SW480 (cell line): ENCODE measurements around the gene AUNIP.

ENCODE experiments used
- DNase-seq: peaks from one replicate; pipeline ENCODE4 v3.0.0-alpha.2; 2016; ENCODE audit warnings: low spot score

Gene AUNIP

DNA sequence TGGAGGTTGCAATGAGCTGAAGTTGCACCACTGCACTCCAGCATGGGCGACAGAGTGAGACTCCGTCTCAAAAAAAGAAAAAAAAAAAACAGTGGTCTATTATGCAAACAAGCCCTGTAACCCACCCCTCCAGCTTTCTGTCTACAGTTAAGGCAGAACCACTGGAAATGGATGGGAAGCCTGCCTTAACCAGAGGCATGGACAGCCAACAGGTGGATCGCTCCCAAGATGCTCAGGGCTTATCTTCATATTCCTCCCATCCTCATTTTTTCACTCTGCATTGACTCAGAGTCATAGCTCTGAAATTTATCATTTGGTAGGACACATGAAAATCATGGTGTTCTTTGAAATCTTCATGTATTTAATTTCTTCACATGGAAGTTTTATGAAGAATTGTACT lies 30.8 kb downstream of the AUNIP start:
- no peak for DNase-seq

DNA sequence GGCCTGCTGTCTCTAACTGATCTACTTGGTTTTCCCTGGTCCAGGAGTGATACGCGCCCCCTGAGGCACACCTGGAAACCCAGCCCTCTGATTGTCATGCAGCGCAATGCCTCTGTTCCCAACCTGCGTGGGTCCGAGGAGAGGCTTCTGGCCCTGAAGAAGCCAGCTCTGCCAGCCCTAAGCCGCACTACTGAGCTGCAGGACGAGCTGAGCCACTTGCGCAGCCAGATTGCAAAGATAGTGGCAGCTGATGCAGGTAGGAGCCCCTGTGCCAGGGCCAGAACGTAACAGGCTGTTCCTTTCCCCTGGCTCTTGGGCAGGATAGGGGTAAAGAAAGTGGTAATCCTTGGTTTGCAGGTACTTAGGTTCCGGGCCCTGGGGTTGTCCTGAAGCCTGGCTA lies 32.7 kb downstream of the AUNIP start:
- no peak for DNase-seq

- DNase-seq = no peak
Observed at GRCh38 chr1:25825605-25826004, 33.7 kb downstream of the AUNIP start.

- DNase-seq = no peak
Observed at GRCh38 chr1:25821630-25822091, 37.6 kb downstream of the AUNIP start.

DNA sequence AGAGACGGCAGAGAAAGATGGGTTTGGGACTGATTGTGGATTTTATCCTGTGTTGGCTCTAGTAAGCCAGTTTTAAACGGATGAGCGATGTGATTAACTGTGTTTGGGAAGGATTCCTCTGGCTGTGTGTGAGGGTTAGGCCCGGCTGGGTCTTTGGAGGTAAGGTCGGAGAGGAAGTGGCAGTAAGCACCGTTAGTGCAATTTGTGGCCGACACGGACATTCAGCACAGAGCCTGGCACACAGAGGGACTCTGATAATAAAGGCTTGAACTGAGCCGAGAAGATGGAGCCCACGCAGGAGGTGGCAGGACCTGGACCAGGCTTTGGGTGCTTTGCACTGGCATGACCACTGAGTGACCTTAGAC lies 38.2 kb downstream of the AUNIP start:
- DNase-seq = no peak

- peak; percentile 58 for DNase-seq
Observed at GRCh38 chr1:25820247-25821111, 38.8 kb downstream of the AUNIP start.

DNA sequence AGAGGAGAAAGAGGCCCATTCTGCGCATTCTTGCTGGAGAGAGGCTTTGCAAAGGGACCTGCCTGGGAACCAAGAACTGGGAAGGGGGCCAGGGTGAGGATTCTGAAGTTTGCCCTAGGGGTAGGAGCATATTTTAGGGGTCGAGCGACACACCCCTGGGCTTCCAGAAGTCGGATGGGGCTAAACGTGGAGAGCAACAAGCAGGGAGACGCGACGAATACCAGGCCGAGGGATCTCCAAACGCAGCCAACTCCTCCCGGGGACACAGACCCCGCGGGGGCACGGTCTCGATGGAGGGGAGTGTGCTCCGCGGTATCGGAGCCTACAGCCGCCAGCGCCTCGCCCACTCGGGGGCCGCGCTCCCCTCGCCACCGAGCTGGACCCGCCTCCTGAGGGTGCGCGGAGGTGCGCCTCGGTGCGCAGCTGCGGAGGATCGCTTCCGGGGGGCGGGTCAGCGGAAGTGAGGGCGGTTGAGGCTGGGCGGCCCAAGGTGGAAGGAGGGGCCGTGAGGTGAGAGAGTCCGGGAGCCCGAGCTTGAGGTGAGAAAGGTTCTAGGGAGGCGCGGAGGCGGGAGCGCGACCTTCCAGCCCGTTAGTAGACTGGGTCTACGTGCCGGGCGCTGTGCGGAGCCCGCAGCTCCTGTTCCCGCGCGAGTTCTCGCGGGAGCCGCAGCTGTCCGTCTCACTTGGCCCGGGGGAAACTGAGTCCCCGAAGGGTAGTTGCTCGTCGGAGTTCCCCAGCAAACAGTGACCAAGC lies 39.6 kb downstream of the AUNIP start, which contains the start of gene MTFR1L:
Gene MTFR1L, plus strand, starts transcription at position 464 of the 756 bp plus-strand sequence. CDS start 3,151 bp downstream, outside the sequence.
- peak; percentile 82 for DNase-seq

GRCh38 chr1:25818569-25818968 lies 40.7 kb downstream of the AUNIP start:
- DNase-seq = no peak

GRCh38 chr1:25817840-25818501 lies 41.3 kb downstream of the AUNIP start:
- no peak for DNase-seq

DNA sequence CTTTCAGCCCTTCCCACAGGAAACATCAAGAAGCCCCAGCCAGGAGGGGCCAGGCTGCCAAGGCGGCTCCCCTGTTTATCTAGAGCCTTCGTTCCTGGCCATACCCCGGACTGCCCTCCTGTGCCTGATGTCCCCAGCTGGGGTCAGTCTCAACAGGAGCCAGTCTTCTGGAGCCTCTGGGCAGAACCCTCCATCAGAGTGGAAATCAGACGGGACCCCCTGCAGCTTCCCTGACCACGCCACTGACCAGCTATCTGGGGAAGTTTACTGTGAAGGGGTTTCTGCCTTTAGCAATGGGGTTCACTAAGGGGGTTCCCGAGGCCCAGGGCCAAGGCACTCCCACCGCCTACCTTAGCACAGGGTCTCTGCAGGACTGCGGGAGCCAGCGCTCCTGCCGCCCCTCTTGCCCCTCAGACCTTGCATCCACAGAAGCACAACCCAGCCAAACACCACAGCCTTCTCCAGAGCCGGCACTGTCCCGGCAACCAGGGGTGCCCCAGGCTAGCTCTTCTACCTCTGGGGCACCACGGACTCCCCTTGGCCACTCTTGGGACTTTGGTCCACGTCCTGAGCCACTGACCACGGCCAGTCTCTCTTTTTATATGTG lies 43.0 kb downstream of the AUNIP start:
- DNase-seq = no peak

DNA sequence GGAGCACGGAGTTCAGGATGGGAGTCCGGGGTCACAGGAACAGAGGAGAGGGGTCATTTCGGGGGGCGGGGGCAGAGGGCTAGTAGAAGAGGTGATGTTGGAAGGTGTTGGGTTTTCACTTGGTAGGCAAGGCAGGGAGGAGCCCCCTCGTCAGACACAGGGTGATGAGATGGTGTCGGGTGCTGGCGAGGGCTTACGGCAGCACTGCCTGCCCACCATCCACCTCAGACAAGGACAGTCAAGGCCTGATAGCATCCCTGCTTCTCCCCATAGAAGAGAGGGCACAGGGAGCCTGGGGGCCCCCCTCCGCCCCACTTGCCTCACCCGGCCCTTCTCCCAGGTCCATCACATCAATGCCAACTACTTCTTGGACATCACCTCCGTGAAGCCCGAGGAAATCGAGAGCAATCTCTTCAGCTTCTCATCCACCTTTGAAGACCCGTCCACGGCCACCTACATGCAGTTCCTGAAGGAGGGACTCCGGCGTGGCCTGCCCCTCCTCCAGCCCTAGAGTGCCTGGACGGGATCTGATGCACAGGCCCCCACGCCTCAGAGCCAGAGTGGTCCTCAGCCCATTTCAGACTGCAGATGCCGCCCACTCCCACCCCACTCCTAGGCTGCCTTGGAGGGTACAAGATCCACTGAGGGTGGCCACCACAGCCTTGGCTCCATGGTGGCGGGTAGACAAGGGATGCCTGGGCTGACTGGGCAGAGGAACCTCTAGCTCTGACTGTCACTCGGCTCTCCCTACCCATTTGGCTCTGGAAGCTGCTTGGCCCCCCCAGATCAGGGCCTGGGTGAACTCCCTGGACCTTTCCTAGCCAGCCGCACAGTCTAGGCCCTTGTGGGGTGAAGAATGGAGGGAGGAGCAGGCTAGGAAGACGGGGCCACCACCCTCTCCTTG lies 43.8 kb downstream of the AUNIP start:
- DNase-seq = no peak

DNA sequence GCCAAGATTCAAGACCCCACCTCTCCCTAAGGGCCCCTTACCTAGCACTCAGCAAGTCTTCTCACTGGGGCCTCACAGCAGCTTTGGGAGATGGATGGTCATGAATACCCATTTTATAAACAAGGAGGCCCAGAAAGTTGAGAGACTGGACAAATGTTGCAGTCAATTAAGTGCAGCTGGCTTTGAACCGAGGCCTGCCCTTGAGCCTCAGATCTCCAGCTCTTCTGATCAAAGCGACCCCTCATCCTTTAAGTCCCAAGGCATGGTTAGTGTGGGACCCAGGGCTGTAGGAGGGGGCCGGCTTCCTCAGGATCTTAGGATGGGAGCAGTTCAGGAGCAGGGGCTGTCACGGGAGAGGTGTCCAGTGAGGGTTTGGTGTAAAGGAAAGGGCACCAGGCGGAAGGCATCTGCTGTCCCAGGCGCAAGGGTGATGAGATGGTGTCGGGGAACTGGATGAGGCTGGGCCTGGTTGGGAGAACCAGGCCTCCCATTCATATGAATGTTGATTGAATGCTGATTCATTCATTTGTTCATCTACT lies 44.6 kb downstream of the AUNIP start:
- DNase-seq = no peak

DNA sequence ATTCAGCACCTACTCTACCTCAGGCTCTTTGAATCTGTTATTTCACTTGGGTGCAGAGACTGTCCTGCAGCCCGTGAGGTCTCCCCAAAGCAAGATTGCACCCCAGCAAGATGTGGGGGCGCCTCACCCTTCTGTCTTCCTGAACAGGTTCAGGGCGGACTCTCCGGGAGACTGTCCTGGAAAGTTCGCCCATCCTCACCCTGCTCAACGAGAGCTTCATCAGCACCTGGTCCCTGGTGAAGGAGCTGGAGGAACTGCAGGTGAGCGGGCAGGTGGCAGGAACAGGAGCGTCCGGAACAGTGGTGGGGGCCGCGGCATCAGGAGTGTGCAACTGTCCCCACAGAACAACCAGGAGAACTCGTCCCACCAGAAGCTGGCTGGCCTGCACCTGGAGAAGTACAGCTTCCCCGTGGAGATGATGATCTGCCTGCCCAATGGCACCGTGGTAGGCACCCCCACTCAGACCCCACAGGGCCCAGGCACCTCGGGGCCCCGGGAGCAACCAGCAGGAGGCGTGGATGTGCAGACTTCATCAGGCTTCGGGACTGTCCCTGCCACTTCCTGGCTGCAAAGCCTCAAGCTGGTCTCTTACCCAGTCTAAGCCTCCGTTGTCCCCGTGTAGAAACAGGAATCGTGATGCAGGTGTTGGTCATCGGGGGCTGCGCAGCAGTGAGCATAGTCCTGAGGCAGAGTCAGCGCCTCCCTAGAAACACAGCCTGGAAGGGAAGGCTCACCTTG lies 45.4 kb downstream of the AUNIP start:
- no peak for DNase-seq

DNA sequence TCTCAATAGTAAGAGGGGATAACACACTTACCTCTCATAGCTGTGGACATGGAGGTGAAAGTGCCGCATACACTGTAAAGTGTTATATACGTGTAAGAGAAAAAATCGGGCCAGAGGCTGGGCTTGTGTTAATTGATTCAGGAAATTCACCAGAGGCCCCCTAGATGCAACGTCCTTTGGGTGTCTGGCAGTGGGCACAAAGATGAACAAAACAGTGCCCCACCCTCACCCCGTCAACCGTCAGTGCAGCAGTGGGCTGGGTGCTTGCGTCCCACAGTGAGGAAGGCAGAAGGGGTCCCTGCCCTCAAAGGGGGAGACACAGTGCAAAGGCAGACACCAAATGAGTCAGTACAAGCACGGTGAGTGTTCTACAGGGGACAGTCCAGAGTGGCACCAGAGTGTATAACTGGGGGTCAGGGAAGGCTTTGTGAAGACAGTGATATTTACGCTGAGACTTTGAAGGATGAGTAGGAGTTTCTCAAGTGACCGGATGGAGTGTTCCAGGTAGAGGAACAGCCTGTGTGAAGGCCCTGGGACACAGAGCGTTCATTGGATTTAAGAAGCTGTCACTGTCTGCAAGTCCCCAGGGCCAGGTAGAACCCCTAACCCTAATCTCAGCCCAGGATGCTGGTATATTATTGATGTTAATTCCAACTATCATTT lies 46.1 kb downstream of the AUNIP start:
- DNase-seq = no peak

DNA sequence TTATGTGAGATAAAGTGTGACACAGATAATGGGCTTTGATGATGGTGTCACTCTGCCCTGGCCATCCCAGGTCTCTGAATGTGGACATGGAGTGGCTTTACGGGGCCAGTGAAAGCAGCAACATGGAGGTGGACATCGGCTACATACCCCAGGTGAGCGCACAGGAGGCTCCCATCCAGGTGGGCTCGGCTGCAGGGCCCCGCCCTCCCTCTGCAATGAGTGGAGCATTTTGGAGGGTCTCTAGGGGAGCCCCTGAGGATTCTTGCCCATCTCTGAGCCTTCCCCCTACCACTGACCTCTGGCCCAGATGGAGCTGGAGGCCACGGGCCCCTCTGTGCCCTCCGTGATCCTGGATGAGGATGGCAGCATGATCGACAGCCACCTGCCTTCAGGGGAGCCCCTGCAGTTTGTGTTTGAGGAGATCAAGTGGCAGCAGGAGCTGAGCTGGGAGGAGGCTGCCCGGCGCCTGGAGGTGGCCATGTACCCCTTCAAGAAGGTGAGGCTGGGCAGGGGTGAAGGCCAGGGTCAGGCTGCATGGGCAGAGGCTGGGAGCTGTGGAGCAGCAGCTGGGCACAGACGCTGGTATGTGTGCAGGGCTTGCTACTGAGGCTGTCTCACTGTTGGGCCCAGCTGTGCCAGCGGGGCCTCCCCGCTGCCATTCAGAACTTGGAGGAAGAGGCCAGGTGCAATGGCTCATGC lies 47.7 kb downstream of the AUNIP start:
- no peak for DNase-seq

DNA sequence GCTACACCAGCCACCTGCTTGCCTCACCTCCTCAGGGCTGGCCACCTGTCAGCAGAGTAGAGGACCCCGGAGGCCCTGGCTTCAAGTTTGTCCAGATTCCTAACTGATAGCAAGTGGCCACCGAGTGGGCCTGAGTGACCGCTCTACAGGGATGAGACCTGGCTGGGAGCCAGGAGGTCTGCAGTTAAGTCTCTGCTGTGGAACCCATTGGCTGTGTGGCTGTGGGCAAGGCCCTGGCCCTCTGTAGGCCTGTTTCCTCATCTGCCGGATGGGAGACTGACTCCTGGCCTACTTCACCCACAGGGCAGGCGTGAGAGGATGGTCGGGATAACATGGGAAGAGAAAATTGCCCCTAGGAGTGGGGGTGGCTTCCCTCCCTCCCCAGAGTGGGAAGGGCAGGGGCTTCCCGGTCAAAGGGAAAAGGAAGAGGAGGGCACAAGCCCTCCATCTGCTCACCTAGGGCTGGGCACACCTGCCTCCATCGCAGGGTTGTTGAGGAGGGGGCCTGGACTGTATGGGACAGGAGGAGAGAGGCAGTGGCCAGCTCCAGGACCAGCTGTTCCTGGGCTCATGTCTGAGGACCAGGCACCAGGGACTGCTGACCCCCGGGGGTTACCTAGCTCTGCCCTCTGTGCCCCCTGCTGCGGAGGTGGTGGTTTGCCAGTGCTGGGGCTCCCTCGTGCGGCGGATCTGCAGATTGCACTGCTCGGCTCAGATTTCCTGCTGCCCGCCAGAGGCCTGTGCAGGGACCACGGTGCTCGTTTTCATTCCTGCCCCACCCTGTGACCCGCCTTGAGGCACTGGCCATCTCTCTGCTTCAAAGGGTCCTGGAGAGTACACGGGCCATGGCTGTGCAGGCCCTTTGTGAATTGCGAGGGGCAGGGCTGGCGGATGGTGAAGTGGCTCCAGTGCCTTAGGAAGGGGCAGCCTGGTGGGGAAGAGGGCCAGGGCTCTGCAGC lies 48.6 kb downstream of the AUNIP start:
- DNase-seq = peak; percentile 35

GRCh38 chr1:25809929-25810328 lies 49.3 kb downstream of the AUNIP start:
- DNase-seq = no peak
